Panc1 (cell line): ENCODE results near the gene FAM174C. TPM values are rescaled to one million over a fixed set of nuclear protein-coding genes. Genes with fewer than 3 reads are reported as not detected.

Source experiments
- ATAC-seq: fragments of 200-7000 bp; cut with Tn5 transposase; 2 replicates; pipeline ENCODE4 v1.9.1; 2020; ENCODE audit warnings: mild to moderate bottlenecking, moderate library complexity
- BruUV-seq: library from RNA; stranded (reverse); fragments of 400-500 nt; replicated peaks from 2 replicates; lab custom pipeline; 2021; lab: Mats Ljungman, UMichigan
- CTCF ChIA-PET: fragments of 300-600 bp; sonication (Branson Sonifier 250); formaldehyde crosslinking; loops from one replicate; lab custom pipeline; 2022; ENCODE audit warnings: antibody characterized with exemption; lab: Charles Lee
- POLR2A ChIA-PET: fragments of 300-600 bp; sonication (Branson Sonifier 250); formaldehyde crosslinking; loops from one replicate; lab custom pipeline; 2022; ENCODE audit warnings: antibody characterized with exemption; lab: Charles Lee
- DNase-seq: peaks from one replicate; pipeline ENCODE4 v3.0.0-alpha.2; 2010; ENCODE audit warnings: low read depth, low spot score
- H3K27ac ChIP-seq: 2 replicates; pipeline ENCODE4 v1.5.1; 2011; ENCODE audit warnings: mild to moderate bottlenecking, low read length, inconsistent platforms
- H3K27me3 ChIP-seq: fragments of 200-500 bp; sonication (Bioruptor generic); 2 replicates; pipeline ENCODE4 v1.6.0; 2014; ENCODE audit warnings: low read length, inconsistent platforms; ENCODE audit not compliant: control insufficient read depth, insufficient read depth
- H3K36me3 ChIP-seq: fragments of 200-500 bp; sonication (Bioruptor generic); 2 replicates; pipeline ENCODE4 v1.5.1; 2014; ENCODE audit warnings: inconsistent platforms, mild to moderate bottlenecking, low read length, moderate library complexity; ENCODE audit not compliant: control insufficient read depth, insufficient read depth
- H3K4me1 ChIP-seq: 2 replicates; pipeline ENCODE4 v1.5.1; 2011; ENCODE audit warnings: inconsistent platforms, mild to moderate bottlenecking, low read length, moderate library complexity; ENCODE audit not compliant: control insufficient read depth, insufficient read depth
- H3K4me3 ChIP-seq, 2 experiments: 2 replicates each; pipeline ENCODE4 v1.5.1; 2011 to 2012; ENCODE audit warnings: low read depth in 2 of 2, low read length in 2 of 2, mild to moderate bottlenecking in 2 of 2, inconsistent platforms in 1 of 2, moderate library complexity in 1 of 2
- H3K9me3 ChIP-seq: fragments of 200-500 bp; sonication (Bioruptor generic); 2 replicates; pipeline ENCODE4 v1.5.1; 2014; ENCODE audit warnings: low read depth, mild to moderate bottlenecking, inconsistent platforms, low read length, moderate library complexity; ENCODE audit not compliant: control insufficient read depth, insufficient read depth
- POLR2AphosphoS5 ChIP-seq: IDR thresholded peaks from 2 replicates; pipeline ENCODE4 v1.6.1; 2012; ENCODE audit warnings: mild to moderate bottlenecking, low read depth, low read length, moderate library complexity
- SIN3A ChIP-seq: IDR thresholded peaks from 2 replicates; pipeline ENCODE4 v1.6.1; 2012; ENCODE audit warnings: low read depth, mild to moderate bottlenecking, low read length, moderate library complexity, borderline replicate concordance; ENCODE audit not compliant: insufficient read depth
- TCF7L2 ChIP-seq: IDR thresholded peaks from 2 replicates; pipeline ENCODE4 v1.6.1; 2011; ENCODE audit warnings: mild to moderate bottlenecking, low read depth, low read length, inconsistent platforms
- in situ Hi-C: cut with HindIII; loops from 2 replicates; pipeline ENCODE4 v1.10.0; 2016; ENCODE audit warnings: low sequenced_read_pairs, low pct_unique_long_range_greater_than_20kb
- intact Hi-C: fragments of 100-400 bp; cut with micrococcal nuclease; formaldehyde crosslinking; loops from one replicate; pipeline ENCODE4 v1.10.0; 2022; ENCODE audit not compliant: unreplicated experiment
- total RNA-seq: library from RNA; stranded (reverse); gene quantifications from one replicate; pipeline ENCODE4 v1.2.1, GENCODE V29; 2021; ENCODE audit not compliant: unreplicated experiment
- TF ChIP-seq, protein P1 (sequence below), 2 experiments: IDR thresholded peaks; 2 replicates each; pipeline ENCODE4 v1.6.1; 2011 to 2012; ENCODE audit warnings: low read depth in 2 of 2, control low read depth in 1 of 2, low read length in 1 of 2, mild to moderate bottlenecking in 1 of 2, moderate library complexity in 1 of 2; ENCODE audit not compliant: insufficient read depth in 1 of 2
- TF ChIP-seq, protein P2 (sequence below): fragments of 450-650 bp; IDR thresholded peaks from 2 replicates; pipeline ENCODE4 v1.5.1; 2017; ENCODE audit warnings: mild to moderate bottlenecking

FAM174C gene
- total RNA-seq, 1 experiment from 2014 or later, result 133 TPM

DNA sequence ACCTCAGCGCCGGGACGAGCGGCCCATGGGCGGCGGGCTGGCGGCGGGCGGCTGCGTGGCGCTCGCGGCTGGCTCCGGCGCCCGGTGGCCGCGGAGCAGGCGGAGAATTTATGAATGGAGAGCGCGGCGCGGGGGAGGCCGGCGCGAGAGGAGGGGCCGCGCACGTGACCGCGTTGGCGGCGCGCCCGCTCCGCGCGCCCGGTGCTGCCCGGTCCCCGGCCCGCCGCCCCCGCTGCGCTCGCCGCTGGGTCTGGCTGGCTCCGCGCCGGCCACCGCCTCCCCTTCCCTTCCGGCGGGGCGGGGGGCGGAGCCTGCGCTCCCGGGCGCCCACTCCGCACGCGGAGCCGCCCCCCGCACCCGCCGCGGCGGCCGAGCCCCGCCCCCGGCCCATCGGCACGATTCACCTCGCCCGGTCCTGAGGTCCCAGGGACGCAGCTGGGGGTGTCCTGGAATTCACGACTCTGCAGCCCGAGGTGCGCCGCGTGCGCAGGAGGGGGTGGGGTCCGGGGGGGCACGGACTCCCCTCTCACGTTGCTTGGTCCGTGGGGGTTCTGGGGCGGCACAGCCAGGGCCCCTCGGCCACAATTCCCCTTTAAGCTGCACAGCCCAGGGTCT, 37.5 kb upstream of the FAM174C start, which contains the start of gene CBARP:
Gene CBARP, minus strand, starts transcription at position 252 of the 615 bp plus-strand sequence. CDS start 1,905 bp downstream, outside the sequence.
- peak; percentile 9 for ATAC-seq
- POLR2A ChIA-PET, result no interaction called here
- in situ Hi-C loops, result no loop called here
- DNase-seq, result no peak
- H3K4me1 ChIP-seq, result peaks cover 22% of the 10 kb centered on the region
- CTCF ChIA-PET, result no interaction called here
- H3K4me3 ChIP-seq, result peak within 1 kb of the TSS; percentile 63 to 66
- H3K27ac ChIP-seq, result peak within 1 kb of the TSS; percentile 66
- no TSS peak for BruUV-seq
- no peaks in the 10 kb centered on the region; the same call in 1 of the 2 replicates for H3K36me3 ChIP-seq
- TF ChIP-seq SIN3A, result no peak
- TF ChIP-seq TCF7L2, result no peak
- TF ChIP-seq, protein P1, sequence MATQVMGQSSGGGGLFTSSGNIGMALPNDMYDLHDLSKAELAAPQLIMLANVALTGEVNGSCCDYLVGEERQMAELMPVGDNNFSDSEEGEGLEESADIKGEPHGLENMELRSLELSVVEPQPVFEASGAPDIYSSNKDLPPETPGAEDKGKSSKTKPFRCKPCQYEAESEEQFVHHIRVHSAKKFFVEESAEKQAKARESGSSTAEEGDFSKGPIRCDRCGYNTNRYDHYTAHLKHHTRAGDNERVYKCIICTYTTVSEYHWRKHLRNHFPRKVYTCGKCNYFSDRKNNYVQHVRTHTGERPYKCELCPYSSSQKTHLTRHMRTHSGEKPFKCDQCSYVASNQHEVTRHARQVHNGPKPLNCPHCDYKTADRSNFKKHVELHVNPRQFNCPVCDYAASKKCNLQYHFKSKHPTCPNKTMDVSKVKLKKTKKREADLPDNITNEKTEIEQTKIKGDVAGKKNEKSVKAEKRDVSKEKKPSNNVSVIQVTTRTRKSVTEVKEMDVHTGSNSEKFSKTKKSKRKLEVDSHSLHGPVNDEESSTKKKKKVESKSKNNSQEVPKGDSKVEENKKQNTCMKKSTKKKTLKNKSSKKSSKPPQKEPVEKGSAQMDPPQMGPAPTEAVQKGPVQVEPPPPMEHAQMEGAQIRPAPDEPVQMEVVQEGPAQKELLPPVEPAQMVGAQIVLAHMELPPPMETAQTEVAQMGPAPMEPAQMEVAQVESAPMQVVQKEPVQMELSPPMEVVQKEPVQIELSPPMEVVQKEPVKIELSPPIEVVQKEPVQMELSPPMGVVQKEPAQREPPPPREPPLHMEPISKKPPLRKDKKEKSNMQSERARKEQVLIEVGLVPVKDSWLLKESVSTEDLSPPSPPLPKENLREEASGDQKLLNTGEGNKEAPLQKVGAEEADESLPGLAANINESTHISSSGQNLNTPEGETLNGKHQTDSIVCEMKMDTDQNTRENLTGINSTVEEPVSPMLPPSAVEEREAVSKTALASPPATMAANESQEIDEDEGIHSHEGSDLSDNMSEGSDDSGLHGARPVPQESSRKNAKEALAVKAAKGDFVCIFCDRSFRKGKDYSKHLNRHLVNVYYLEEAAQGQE (IDR thresholded peaks at IDR 0.05; ENCODE audit: insufficient read depth in 1 of 2, low read depth in 2 of 2, low read length in 1 of 2), result no peak
- TF ChIP-seq, protein P2, sequence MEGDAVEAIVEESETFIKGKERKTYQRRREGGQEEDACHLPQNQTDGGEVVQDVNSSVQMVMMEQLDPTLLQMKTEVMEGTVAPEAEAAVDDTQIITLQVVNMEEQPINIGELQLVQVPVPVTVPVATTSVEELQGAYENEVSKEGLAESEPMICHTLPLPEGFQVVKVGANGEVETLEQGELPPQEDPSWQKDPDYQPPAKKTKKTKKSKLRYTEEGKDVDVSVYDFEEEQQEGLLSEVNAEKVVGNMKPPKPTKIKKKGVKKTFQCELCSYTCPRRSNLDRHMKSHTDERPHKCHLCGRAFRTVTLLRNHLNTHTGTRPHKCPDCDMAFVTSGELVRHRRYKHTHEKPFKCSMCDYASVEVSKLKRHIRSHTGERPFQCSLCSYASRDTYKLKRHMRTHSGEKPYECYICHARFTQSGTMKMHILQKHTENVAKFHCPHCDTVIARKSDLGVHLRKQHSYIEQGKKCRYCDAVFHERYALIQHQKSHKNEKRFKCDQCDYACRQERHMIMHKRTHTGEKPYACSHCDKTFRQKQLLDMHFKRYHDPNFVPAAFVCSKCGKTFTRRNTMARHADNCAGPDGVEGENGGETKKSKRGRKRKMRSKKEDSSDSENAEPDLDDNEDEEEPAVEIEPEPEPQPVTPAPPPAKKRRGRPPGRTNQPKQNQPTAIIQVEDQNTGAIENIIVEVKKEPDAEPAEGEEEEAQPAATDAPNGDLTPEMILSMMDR, result no peak
- no peak for TF ChIP-seq POLR2AphosphoS5
- intact Hi-C loops, result no loop called here
- no peaks in the 10 kb centered on the region for H3K27me3 ChIP-seq
- no peaks in the 10 kb centered on the region for H3K9me3 ChIP-seq

DNA sequence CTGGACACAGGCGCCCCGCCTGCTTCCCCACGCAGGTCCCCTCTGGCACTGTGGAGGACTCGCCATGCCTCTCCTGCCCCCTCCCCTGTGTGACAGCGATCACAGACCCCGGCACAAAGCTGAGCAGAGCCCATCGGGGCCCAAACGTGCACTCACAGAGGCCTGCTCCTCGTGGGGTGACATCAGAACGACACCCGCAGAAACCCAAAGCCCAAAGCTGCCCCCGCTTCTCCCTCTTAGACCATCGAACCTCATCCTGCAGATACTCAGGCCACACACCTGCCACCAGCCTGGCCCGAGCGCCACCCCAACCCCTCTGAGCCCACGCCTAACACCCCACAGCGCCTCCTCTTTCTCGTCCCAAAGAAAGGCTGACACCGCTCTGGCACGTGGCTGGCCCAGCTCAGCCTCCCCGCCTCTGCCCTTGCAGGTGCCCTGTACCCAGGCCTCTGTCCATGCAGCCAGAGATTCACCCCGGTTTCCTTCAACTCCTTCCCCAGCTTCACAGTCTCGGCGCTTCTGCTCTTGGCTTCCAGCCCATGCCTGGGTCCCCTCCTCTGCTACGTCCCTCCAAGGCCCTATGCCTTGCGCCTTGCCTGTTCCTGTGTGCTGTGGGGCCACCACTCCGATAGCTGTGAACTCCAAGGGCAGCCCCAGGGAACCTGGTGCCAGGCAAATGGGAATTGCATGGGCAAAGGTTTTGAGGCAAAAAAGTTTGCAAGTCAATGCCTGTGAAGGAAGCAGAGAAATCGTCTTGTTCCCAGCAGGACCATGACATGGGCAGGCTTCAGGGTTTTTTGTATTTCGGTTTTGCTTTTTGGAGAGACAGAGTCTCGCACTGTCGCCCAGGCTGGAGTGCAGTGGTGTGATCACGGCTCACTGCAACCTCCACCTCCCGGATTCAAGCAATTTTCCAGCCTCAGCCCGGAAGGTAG, 36.7 kb upstream of the FAM174C start:
- no peaks in the 10 kb centered on the region for H3K9me3 ChIP-seq
- TF ChIP-seq POLR2AphosphoS5 (no peak), TCF7L2 (no peak), SIN3A (no peak)
- TF ChIP-seq, protein P1 (IDR thresholded peaks at IDR 0.05; ENCODE audit: insufficient read depth in 1 of 2, low read depth in 2 of 2, low read length in 1 of 2), result no peak
- TF ChIP-seq, protein P2, result no peak
- no peaks in the 10 kb centered on the region; the same call in 1 of the 2 replicates for H3K36me3 ChIP-seq
- ChIA-PET CTCF (no interaction called here), POLR2A (no interaction called here)
- H3K27ac ChIP-seq, result peak overlapping the region; percentile 26; the same call in 1 of the 2 replicates
- peak overlapping the region; percentile 29 to 63; a peak in 3 of 4 replicates for H3K4me3 ChIP-seq
- in situ Hi-C loops, result no loop called here
- H3K4me1 ChIP-seq, result peaks cover 22% of the 10 kb centered on the region
- ATAC-seq (no peak), DNase-seq (no peak)
- intact Hi-C loops, result no loop called here
- no peaks in the 10 kb centered on the region for H3K27me3 ChIP-seq
- BruUV-seq, result no TSS peak
